Prostate gland (tissue), 2 donors: ENCODE data around the gene TCEANC. TPM values are rescaled to one million over a fixed set of nuclear protein-coding genes. Genes with fewer than 3 reads are reported as not detected.

Source experiments
- DNase-seq: peaks from one replicate; pipeline ENCODE4 v3.0.0-alpha.2; 2019; ENCODE audit warnings: low spot score
- H3K27ac ChIP-seq, 2 donors: fragments of 200-600 bp; sonication (generic); 2 replicates each; pipeline ENCODE4 v1.5.1; 2017 to 2019
- H3K27me3 ChIP-seq: fragments of 200-600 bp; sonication (generic); replicated peaks from 2 replicates; pipeline ENCODE4 v1.5.1; 2019; ENCODE audit not compliant: insufficient read depth
- H3K36me3 ChIP-seq, 2 donors: fragments of 200-600 bp; sonication (generic); 1 replicate in 1 of 2; 2 replicates in 1 of 2; pipeline versions ENCODE4 v1.5.1 to v1.8.1; 2017 to 2019
- H3K4me1 ChIP-seq: fragments of 200-600 bp; sonication (generic); replicated peaks from 2 replicates; pipeline ENCODE4 v1.5.1; 2019
- H3K4me3 ChIP-seq, 2 donors: fragments of 200-600 bp; sonication (generic); 2 replicates each; pipeline ENCODE4 v1.5.1; 2017 to 2019
- H3K9me3 ChIP-seq: fragments of 200-600 bp; sonication (generic); 2 replicates; pipeline ENCODE4 v1.5.1; 2017
- CTCF ChIP-seq, 4 experiments: fragments of 200-600 bp in 2 of 4; fragments of 450-650 bp in 2 of 4; sonication (generic) in 2 of 4; IDR thresholded peaks; 1 replicate in 3 of 4; 2 replicates in 1 of 4; pipeline ENCODE4 v1.5.1; 2016 to 2019; ENCODE audit warnings: antibody characterized with exemption in 4 of 4, mild to moderate bottlenecking in 2 of 4, moderate library complexity in 2 of 4
- POLR2A ChIP-seq: fragments of 450-650 bp; IDR thresholded peaks from one replicate; pipeline ENCODE4 v1.6.1; 2016; ENCODE audit warnings: antibody characterized with exemption, mild to moderate bottlenecking
- POLR2AphosphoS5 ChIP-seq: sonication (generic); formaldehyde crosslinking; IDR thresholded peaks from one replicate; pipeline ENCODE4 v1.6.1; 2017; ENCODE audit warnings: antibody characterized with exemption
- WGBS: methylation state at CpG from one replicate; pipeline ENCODE4 v1.1.5; 2018; 5-methylcytosine and 5-hydroxymethylcytosine counted together
- intact Hi-C: fragments of 100-400 bp; cut with DNase I; formaldehyde crosslinking; loops from one replicate; pipeline ENCODE4 v1.14.2; 2022
- total RNA-seq, 2 donors: library from RNA; depleted of rRNA; stranded (reverse); fragments of >200 nt; gene quantifications; one replicate each; pipeline ENCODE4 v1.1.0, GENCODE V29; 2016

The TCEANC gene
- total RNA-seq, 2 donors from 2014 or later = 3.1 to 4.9 TPM

- H3K9me3 ChIP-seq = no peaks in the 10 kb centered on the region
- no peaks in the 10 kb centered on the region for H3K36me3 ChIP-seq
- TF ChIP-seq POLR2A (no peak), CTCF (IDR thresholded peaks at IDR 0.05) (no peak), POLR2AphosphoS5 (no peak)
- DNase-seq = no peak
- H3K4me1 ChIP-seq = no peaks in the 10 kb centered on the region
- H3K4me3 ChIP-seq = no peak overlapping the region
- no peaks in the 10 kb centered on the region for H3K27me3 ChIP-seq
- intact Hi-C loops = no loop called here
- no peak overlapping the region for H3K27ac ChIP-seq
These were observed 1.2 kb downstream of the TCEANC start for GRCh38 chrX:13654116-13654515.

- 78% methylated on average over 3 of the region's 3 CpGs for WGBS
- intact Hi-C loops = loop anchor here (5.0 kb wide), 2 partner anchors 92 to 377 kb away; no protein-coding TSS in a partner anchor
These were observed 2.7 kb downstream of the TCEANC start for GRCh38 chrX:13655674-13656073.

GRCh38 chrX:13658602-13659001 lies 5.7 kb downstream of the TCEANC start:
- Histone ChIP-seq H3K27ac (no peak overlapping the region), H3K4me3 (no peak overlapping the region), H3K9me3 (no peaks in the 10 kb centered on the region), H3K4me1 (no peaks in the 10 kb centered on the region), H3K27me3 (no peaks in the 10 kb centered on the region), H3K36me3 (no peaks in the 10 kb centered on the region)
- peak; percentile 31 for DNase-seq
- WGBS = 5% methylated on average over 2 of the region's 2 CpGs
- TF ChIP-seq POLR2AphosphoS5 (peak; percentile 58), POLR2A (no peak), CTCF (IDR thresholded peaks at IDR 0.05) (peak; percentile 35 to 81 (median 61))
- intact Hi-C loops = loop anchor here (5.0 kb wide), 2 partner anchors 89 to 374 kb away; no protein-coding TSS in a partner anchor

More at GRCh38 chrX:13655674-13656073, 2.7 kb downstream of the TCEANC start:
- no peaks in the 10 kb centered on the region for H3K36me3 ChIP-seq
- no peak overlapping the region for H3K27ac ChIP-seq
- TF ChIP-seq POLR2A = no peak
- no peak for TF ChIP-seq POLR2AphosphoS5
- H3K9me3 ChIP-seq = no peaks in the 10 kb centered on the region
- H3K4me3 ChIP-seq = no peak overlapping the region
- H3K4me1 ChIP-seq = no peaks in the 10 kb centered on the region
- H3K27me3 ChIP-seq = no peaks in the 10 kb centered on the region
- no peak for DNase-seq

GRCh38 chrX:13659063-13659462 lies 6.1 kb downstream of the TCEANC start:
- intact Hi-C loops = loop anchor here (5.0 kb wide), 2 partner anchors 88 to 373 kb away; no protein-coding TSS in a partner anchor
- no peak for TF ChIP-seq CTCF (IDR thresholded peaks at IDR 0.05)
- TF ChIP-seq POLR2AphosphoS5 = no peak
- no peak for TF ChIP-seq POLR2A
- 37% methylated on average over 6 of the region's 6 CpGs for WGBS
- no peak for DNase-seq
- Histone ChIP-seq H3K27me3 (no peaks in the 10 kb centered on the region), H3K27ac (no peak overlapping the region), H3K4me1 (no peaks in the 10 kb centered on the region), H3K9me3 (no peaks in the 10 kb centered on the region), H3K4me3 (no peak overlapping the region), H3K36me3 (no peaks in the 10 kb centered on the region)

- 74% methylated on average over 6 of the region's 6 CpGs for WGBS
- intact Hi-C loops = no loop called here
- Histone ChIP-seq H3K36me3 (no peaks in the 10 kb centered on the region), H3K27ac (no peak overlapping the region), H3K4me1 (no peaks in the 10 kb centered on the region), H3K4me3 (no peak overlapping the region), H3K27me3 (no peaks in the 10 kb centered on the region), H3K9me3 (no peaks in the 10 kb centered on the region)
- TF ChIP-seq POLR2A (no peak), POLR2AphosphoS5 (no peak), CTCF (IDR thresholded peaks at IDR 0.05) (no peak)
- no peak for DNase-seq
These were observed 8.9 kb downstream of the TCEANC start for GRCh38 chrX:13661735-13662288.
